TTC549 (cell line): ENCODE data around the gene POM121L12.

Source experiments
- FAIRE-seq: peaks from 2 replicates; lab custom pipeline; 2012; peaks lifted over from hg19 to GRCh38; lab: Jason Lieb, UNC

Gene POM121L12

GRCh38 chr7:53035499-53036412, at the start of gene POM121L12:
POM121L12 (plus strand) TSS chr7:53035633; CDS start chr7:53035672, 39 bp downstream.
- FAIRE-seq, result no peak

GRCh38 chr7:52992001-52992400, 43.4 kb upstream of the POM121L12 start:
- no peak for FAIRE-seq

DNA sequence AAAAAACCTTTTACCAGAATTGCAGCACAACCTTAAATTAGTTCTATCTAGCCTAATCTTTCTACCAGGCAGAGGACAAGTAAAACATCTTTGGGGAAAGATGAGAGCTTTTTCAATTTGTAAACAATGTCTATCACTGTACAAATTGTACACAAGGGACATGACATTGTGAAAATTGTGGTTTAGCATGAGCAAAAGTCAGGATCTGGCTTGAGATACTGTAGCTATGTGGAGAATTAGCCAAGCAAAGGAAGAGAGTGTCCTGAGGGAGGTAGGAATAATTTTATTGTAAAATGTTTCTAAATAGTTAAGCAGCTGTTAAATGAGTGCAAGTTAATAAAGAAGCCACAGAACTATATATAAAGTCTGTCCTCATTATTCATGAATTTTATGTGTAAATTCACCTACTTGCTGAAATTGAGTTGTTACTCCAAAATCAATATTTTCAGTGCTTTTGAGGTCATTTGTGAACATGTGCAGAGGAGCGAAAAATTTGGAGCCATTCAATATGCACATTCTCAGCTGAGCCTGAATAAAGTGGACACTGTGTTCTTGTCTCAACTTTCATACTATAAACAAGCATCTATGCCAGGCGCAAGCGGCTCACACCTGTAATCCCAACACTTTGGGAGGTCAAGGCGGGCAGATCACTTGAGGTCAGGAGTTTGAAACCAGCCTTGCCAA, 42.8 kb upstream of the POM121L12 start:
- no peak for FAIRE-seq

- FAIRE-seq, result no peak
Observed at GRCh38 chr7:52995676-52996075, 39.8 kb upstream of the POM121L12 start.

DNA sequence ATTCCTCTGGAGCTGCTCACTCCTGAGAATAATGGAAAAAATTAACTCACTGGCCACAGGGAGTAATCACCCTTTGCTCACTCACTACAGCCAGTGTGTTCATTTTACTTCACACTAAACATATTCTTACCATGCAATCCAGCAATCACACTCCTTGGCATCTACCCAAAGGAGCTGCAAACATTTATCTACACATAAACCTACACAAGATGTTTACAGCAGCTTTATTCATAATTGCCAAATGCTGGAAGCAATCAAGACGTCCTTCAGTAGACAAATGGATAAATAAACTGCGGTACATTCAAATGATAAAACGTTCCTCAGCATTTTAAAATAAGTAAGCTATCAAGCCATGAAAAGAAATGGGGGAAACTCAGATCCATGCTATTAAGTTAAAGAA, 34.2 kb upstream of the POM121L12 start:
- FAIRE-seq, result no peak

DNA sequence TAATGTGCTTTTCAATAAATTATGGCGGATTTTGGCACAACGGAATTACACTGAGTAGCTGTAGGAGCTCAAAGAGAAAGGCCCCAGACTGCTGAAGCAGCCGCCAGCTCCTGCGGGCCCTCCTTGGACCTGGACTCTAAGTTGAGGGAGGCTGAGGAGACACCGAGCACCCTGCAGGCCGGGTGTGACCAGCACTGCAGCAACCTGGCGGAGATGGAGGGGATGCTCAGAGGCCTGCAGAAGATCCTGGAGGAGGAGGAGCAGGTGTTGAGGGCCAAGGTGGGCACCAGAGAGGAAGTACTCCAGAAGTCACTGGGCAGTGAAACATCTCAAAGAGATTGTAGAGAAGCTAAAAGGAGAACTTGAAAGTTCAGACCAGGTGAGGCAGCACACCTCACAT, 33.0 kb upstream of the POM121L12 start:
- FAIRE-seq, result no peak

DNA sequence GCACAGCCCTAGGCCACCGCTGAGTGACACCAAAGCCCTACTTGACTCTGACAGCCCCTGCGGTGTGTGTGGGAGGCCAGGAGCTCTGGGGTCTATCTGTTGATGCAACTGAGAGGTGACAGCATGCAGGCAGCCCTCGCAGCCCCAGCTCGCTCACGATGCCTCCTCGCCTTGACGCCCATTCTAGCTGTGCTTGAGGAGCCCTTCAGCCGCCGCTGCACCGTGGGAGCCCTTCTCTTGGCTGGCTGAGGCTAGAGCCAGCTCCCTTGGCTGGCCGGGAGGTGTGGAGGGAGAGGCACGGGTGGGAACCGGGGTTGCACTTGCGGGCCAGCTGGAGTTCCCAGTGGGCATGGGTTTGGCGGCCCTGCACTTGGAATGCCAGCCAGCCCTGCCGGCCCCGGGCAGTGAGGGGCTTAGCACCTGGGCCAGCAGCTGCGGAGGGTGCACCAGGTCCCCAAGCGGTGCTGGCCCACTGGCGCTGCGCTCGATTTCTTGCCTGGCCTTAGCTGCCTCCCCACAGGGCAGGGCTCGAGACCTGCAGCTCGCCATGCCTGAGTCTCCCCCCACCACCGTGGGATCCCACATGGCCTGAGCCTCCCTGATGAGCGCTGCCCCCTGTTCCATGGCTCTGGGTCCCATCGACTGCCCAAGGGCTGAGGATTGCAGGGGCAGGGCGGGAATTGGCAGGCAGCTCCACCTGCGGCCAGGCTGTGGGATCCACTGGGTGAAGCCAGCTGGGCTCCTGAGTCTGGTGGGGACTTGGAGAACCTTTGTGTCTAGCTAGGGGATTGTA, 31.6 kb upstream of the POM121L12 start:
- FAIRE-seq, result no peak

DNA sequence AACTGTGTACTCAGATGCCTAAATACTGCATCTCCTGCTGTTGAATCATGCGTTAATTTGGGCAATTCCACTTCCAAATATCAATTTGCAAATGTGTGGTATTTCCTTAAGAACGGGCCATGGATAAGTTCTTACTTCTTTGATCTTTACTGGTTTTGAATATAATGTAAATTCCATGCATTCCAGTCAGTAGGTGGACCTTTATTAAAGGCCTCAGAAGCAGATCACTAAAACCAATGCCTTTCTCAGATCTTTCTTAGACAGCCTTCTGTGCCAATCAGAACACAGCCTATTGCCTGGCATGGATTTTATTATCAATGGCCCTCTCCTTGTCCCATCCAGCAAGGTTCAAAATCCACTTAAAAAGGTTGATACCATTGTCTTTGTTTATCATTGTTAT, 21.5 kb upstream of the POM121L12 start:
- FAIRE-seq, result no peak

GRCh38 chr7:53015463-53015862, 20.0 kb upstream of the POM121L12 start:
- no peak for FAIRE-seq

DNA sequence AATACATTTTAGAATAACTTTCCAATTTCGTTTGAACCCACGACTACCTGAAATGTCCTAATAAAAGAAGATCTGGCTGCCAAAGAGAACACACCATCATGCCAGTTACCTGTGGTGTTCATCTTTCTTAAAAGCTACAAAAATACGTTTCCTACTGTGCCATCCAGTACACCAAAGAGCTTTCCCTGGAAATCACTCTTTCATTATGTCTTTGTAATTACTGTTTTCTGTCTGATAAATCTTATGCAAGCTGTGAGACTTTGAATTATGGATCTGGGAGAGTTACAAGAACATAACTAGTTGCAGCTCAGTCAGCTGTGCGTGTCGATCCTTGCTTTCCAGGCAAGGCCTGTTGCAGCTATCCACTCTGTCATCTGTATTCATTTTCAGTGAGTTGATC, 12.5 kb upstream of the POM121L12 start:
- no peak for FAIRE-seq

- FAIRE-seq, result no peak
Observed at GRCh38 chr7:53048638-53049037, 13.2 kb downstream of the POM121L12 start.

- FAIRE-seq, result no peak
Observed at GRCh38 chr7:53050433-53050832, 15.0 kb downstream of the POM121L12 start.

DNA sequence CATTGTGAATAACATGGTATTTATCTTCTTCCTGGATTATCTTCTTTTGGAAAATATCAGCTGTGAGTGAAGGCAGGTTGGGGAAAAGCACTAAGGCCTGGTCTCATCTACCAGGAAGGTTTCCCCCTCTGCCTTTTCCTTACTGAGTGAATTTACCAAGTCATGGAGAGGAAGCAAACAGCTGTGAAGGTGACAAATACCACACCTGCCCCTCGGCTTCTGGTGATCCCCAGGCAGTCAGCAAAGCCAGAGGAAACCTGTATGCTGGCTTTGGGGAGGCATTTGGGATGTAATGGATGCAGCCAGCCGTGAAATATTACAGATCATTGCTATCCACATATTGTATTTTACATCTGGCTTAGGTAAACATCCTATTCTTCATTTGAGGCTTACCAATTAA, 24.2 kb downstream of the POM121L12 start:
- no peak for FAIRE-seq

DNA sequence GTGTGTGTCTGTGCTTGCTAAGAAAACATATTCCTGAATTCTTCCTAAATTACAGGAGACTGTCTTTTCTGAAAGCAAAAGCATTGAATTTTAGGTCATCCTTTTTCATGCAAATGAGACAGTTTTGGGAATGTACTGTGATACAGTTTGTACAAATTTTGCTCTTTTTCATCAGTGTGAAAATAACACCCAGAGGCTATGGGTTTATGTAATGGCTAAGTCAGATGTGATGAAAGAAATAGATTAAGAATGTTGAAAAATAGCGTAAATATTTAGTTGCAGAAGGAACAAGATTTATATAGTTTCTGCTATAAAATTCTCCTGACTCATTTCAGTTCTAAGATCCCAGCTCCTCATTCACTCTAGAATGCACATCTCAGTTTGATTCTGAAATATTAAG, 24.6 kb downstream of the POM121L12 start:
- no peak for FAIRE-seq

DNA sequence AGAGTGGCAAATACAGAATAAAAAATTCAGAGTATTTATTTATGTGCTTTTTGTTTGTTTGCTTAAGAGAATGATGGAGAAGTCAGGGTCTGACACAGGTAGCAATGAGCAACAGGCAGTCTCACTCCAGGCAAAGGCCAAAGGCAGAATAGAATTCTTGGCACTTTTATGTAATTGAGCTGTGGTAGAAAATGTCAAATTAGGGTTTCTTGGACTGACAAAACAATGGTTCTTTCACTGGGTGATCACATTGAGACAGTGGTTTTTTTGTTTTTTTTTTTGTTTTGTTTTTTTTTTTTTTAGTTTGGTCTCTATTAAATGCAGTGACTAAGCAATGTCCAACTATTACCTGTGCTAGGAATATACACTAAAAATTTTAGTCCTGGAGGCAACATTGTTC, 27.4 kb downstream of the POM121L12 start:
- no peak for FAIRE-seq

DNA sequence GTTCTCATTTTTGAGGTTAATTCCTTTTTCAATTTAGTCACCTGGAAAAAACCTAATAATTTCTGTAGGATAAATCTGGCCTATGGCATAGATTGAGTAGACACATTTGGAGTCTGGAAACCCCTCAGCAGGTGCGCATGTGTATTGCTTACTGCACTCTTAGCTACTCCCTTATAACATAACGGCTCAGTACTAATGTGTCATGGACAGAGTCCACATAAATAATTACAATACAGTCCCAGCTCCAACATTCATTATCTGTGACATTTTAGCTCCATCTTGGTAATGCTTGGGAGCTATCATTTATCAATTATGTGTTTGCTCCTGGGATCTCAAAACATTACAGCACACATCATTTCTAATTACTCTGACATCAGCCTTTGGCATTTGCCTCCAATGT, 33.2 kb downstream of the POM121L12 start:
- FAIRE-seq, result no peak

- FAIRE-seq, result no peak
Observed at GRCh38 chr7:53070883-53071282, 35.5 kb downstream of the POM121L12 start.
